Urothelium cell line (cell line): ENCODE measurements around the gene DHRS7B.
"Not testable (repeated sequence)": the region's sequence is repeated elsewhere in the genome, so short reads cannot be mapped to it uniquely, and the experiment has no call there.

Experiments used
- DNase-seq: peaks from one replicate; pipeline ENCODE4 v3.0.0; 2011; ENCODE audit warnings: low spot score, mixed read lengths
- FAIRE-seq: peaks from 2 replicates; lab custom pipeline; 2011; peaks lifted over from hg19 to GRCh38; lab: Jason Lieb, UNC

DHRS7B gene

DNA sequence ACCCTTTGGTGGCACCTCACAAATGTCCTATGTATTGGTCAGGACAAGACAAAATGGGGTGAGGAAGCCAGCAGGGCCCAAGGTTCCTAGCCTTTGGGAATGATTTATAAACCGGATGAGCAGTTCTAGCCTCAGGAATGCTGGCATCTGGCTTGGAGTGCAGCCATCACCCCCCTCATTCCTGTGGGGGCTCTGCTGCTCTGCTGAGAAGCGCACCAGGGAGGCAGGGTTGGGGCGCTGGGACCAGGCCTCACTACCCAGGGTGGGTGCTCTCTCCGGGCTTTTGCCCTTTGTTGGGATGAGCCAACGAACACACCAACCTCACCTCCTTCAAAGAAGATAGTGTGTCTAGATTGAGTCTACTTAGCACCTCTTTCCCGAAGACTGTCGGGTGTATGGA, 47.9 kb downstream of the DHRS7B start:
- no peak for DNase-seq
- no peak for FAIRE-seq

DNA sequence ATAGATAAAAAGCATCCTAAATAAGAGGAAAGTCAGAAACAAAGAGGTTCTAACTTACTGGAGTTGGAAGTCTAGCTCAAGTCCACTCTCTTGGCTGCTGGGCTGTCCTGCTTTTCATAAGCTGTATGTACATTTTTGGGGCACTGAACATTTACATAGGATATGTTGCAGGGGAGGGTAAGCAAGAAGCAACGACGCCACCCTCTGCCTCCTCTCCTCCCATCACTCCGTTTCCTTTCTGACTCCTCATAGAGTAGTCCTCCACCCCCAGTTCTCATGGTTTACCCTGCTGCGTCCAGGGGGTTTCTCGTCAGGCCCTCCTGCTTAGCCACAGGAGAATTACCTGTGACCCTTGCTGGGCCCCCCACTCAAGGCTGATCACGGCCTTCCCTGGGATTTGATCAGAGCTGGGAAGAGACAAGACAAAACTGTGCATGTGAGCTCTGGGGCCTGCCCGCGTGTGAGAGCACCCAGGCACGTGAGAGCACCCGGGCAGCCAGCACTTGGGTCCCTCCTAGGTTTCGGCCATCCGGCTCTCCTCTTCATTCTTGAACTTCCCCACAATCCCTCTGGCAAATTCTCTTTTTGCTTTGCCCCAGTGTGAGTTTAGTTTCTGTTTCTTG, 50.1 kb downstream of the DHRS7B start:
- FAIRE-seq (no peak), DNase-seq (no peak)

DNA sequence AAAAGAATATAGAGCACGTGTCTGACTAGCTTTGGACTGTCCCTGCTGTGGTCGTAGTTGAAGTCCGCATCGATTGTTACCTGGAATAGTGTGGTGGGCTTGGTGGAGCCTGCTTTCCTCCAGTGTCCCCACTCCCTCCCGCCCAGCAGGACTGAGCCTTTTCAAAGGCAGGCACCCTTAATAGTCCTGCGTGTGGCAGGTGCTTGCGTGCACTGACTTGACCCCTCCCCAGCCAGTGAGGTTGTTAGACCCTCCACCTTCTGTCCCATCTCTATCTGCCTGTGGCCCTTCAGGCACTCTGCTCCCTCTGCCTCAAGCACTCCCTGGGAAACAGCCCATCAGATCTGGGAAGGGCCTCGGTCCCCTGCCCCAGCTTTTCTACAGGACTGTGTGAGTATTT, 50.6 kb downstream of the DHRS7B start:
- FAIRE-seq (no peak), DNase-seq (no peak)

DNA sequence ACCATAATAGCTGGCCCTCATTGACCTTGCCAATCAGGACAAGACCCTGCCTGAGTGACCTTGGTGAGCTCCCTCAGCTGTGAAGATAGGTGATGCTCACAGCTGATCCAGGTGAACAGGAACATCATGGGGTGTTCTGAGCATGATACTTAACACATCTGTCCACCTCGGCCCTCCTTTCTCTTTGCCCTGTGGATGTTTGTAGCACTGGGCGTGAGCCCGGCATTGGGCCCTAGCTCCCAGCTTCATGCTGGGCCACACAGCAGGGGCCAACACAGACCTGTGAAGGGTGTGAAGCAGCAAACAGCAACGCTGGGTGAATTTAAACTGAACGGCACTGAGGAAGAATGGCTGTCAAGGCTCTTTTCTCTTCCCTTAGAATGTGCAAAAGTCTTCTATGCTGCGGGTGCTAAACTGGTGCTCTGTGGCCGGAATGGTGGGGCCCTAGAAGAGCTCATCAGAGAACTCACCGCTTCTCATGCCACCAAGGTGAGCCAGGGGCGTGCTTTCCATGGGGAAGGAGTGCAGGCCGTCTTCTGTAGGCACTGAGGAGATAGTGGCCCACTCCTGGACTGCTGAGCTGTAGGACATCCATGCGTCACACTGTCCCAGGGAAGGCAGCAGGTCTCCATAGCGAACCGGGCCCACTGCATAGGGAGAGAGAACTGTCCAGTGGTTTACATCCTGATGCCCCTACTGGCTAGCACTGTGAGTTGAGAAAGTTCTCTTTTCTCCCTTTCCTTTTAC, 51.3 kb downstream of the DHRS7B start:
- DNase-seq = no peak
- no peak for FAIRE-seq

DNA sequence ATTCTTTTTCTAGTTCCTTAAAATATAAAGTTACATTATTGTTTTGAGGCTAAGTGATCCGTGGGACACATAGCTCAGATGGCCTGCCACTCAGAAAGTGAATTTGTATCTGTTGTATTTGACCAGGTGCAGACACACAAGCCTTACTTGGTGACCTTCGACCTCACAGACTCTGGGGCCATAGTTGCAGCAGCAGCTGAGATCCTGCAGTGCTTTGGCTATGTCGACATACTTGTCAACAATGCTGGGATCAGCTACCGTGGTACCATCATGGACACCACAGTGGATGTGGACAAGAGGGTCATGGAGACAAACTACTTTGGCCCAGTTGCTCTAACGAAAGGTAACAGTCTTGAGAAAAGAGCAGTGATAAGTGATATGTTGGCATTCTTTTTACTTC, 56.7 kb downstream of the DHRS7B start:
- DNase-seq = no peak
- FAIRE-seq = no peak

DNA sequence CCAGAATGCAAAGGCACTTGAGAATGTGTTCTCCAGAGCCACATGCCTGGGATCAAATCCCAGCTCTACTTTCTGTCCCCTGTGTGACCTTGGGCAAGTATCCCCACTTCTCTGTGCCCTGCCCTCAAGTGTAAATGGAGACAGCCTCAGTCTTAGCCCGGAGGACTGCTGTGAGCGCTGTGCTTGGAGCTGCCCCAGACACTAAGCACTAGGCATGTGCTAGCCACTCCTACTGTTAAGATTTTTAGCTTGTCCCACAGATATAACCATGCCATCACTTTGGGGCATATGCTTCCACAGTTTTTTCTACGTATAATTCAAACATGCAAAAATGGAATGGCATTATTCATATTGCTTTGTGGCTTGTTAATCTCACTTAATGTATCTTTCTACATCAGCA, 57.8 kb downstream of the DHRS7B start:
- no peak for FAIRE-seq
- DNase-seq = no peak

GRCh38 chr17:21185061-21185460, 58.3 kb downstream of the DHRS7B start:
- DNase-seq = no peak
- no peak for FAIRE-seq

DNA sequence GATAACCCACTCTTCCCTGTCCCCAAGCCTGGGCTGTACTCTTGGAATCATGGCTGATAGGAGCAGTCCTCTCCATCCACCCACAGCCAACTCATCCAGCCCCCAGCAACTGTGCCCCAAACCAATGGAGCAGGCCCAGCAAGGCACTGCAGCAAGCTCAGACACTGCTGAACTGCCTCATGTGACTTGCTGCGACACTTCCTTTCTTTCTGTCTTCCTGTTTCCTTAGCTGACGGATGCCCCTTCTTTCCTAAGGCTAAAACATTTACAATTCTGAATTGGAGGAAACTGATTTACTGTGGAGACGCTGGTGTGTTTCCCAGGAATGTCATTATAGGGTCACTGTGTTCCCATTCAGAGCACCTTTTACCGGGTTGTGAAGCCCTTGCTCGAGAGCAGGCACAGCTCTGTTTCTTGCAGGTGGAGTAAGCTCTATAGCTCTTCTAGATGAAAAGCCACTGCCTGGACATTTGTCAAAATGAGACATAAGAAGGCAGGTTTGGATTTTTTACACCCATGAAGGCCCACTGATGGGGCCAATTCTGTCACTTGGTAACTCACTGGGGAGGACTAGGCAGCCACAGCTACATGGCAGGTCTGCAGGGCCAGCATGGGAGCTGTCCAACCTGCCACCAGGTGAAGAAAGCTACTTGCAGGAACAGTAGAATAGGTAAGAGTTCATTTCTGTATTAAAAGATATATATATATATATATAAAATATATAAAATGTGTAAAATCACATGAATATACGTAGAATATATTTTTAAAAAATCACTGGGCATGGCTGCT, 59.8 kb downstream of the DHRS7B start:
- DNase-seq (no peak), FAIRE-seq (no peak)

- FAIRE-seq = no peak
- no peak for DNase-seq
These were observed 62.6 kb downstream of the DHRS7B start for GRCh38 chr17:21189361-21189760.

DNA sequence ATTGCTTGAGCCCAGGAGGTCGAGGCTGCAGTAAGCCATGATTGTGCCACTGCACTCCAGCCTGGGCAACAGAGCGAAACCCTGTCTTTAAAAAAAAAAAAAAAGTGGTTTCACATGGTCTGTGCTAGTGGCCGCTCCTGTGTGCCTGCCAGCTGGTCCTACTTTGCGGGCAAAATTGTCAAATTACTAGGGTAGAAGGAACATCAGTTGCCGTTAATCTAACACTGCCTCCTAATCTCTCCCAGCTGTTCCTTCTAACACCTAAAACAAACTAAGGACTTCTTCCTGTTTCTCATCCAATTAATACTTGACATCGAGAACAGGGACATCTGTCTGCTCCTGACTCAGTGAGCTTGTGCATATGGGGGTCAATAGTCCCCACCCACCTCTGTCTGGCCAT, 63.3 kb downstream of the DHRS7B start:
- FAIRE-seq (no peak), DNase-seq (no peak)

DNA sequence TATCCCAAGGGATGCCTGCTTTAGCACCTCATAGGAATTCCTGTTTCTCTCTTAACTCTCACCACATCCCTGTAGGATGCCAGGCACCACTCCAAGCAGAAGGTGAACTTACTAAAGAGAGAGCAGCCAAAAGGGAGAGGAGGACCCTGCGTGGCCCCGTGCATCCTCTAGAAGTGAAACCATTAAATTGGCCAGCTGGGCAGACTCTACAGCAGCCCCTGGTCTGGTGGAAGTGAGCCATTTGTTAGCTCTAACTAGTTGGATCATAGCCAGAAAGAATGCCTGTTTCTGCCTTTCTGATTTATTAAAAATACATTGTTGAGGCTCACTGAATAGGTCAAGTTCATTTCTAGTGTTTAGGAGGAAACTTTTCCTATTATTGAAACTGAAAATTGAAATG, 64.9 kb downstream of the DHRS7B start:
- DNase-seq (no peak), FAIRE-seq (no peak)

DNA sequence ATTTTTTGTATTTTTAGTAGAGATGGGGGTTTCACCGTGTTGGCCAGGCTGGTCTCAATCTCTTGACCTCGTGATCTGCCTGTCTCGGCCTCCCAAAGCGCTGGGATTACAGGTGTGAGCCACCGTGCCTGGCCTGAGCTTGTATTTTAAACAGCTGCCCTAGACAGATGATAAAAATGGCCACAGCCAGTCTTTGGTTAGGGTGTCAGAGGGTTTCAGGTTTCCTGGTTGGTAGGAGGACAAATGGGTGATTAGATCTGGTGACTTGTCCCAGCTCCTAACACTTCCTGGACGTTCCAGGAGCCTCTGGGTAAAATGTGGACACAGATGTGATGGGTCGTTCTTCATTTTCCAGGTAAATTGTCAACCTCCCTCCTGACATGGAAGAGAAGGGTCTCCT, 65.7 kb downstream of the DHRS7B start:
- FAIRE-seq, DNase-seq: not testable (repeated sequence)

DNA sequence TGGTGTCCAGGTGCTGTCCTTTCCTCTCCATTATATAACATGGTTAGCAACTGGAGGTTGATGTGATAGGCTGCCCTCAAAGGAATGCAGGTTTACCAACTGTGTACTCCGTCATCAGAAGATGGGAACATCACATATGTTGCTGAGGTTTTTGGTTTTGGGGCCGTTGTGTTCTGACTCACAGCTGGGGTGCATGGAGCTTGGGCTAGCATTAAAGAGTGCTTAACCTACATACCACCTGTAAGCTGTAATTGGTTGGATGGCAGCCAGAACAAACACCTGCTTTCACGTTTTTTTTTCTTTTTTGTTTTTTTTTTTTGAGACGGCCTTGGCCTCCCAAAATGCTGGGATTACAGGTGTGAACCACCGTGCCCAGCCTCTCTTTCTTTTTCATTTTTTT, 66.3 kb downstream of the DHRS7B start:
- FAIRE-seq = no peak
- DNase-seq = no peak

- DNase-seq (no peak), FAIRE-seq (no peak)
These were observed 67.5 kb downstream of the DHRS7B start for GRCh38 chr17:21194226-21194625.

GRCh38 chr17:21194703-21195102, 67.9 kb downstream of the DHRS7B start:
- no peak for FAIRE-seq
- no peak for DNase-seq

DNA sequence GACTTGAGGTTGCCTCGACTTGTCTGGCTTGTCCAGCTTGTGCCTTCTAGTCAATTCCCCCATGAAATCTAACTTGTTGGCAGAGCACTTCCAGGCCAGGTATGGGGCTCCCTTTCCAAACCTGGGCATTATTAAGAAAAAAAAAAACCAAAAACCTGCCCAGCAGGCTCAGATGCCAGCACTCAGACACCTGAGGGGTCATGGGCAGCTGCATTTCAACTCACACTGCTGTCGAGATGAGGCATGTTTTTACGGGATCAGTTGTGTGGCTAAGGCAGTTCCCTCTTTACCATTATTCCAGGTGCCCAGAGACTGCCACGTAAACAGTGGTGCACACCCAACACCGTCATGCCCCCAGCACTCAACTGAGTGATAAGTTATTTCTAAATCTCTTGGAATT, 69.4 kb downstream of the DHRS7B start:
- DNase-seq (no peak), FAIRE-seq (no peak)

DNA sequence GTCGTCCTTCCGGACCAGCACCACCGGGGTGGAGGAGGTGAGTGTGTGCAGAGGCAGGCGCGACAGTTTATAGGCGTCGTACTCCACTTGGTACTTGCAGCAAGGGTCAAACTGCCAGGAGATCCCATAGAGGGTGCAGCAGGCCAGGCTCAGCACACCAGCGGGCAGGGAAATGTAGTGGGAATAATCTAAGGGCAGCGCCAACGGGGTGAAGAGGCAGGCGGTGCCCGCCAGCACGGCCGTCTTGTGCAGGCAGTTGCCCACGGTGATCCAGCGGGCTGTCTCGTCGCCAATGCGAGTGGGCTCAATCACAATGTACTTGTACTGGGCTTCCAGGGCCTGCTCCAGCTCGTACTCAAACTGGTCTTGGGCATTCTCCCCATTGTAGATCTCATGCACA, 71.6 kb downstream of the DHRS7B start:
- FAIRE-seq (no peak), DNase-seq (no peak)

DNA sequence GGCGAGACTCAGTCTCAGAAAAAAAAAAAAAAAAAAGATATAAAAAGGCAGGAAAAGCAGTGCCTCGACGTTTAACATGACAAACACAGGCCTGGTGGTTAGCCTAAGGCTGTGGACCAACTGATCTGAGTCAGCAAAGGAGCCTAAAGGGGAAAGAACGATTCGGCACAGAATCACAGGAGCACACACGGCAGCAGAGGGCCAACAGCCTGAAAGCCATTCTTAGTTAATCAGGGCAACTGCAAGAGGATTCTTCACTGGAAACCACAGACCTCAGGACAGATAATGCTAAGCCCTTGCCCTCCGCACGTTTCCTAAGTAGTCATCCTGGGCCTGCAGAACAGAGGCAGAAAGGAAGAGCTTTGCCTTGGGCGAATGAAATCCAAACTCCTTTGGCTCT, 72.5 kb downstream of the DHRS7B start:
- FAIRE-seq (no peak), DNase-seq (no peak)

- DNase-seq = no peak
- no peak for FAIRE-seq
These were observed 73.1 kb downstream of the DHRS7B start for GRCh38 chr17:21199856-21200255.

DNA sequence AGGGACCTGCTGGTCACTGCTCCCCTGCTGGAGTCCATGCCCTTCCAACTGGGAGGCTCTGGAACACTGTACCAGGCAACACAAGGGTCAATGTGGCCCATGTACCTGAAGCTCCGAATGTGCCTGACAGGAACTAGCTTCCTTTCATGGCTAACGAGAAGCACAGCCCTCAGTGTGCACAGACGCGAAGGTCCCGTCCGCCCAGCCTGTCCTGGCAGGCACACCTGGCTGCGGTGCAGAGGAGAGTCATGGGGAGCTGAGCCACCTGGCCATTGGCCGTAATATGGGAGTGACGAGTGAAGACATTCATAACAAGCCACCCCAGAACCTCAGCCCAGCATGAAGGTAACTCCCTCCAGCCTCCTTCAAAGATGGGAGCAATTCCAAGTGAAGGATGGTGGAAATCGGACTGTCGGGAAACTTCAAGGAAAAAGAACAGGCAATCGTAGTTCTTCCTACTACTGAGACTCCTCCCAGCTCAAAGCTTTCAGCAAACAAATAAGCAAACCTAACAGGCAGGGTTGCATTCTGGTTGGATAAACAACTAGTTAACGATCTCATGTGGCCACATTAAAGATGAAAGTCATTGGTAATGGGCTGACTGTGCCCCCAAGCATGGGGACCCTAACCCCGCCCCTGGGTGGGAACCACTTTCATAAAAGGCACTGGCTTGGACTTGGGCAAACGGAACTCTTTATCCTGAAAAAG, 74.0 kb downstream of the DHRS7B start:
- FAIRE-seq (peak; percentile 5), DNase-seq (no peak)

DNA sequence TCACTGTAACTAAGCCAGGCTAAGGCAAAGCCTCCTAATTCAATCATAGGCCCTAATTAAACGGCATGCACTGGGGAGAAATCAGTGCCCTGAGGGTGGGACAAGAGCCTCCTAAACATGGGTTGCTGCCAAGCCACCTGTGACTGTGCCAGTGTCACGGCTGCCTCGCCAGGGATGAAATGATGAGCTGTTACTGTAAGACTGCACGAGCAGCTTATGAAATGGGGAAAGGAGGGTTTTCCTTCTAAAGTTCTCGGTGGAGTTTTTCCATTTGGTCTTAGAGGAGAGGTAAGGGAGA, 74.5 kb downstream of the DHRS7B start:
- DNase-seq (no peak), FAIRE-seq (no peak)

DNA sequence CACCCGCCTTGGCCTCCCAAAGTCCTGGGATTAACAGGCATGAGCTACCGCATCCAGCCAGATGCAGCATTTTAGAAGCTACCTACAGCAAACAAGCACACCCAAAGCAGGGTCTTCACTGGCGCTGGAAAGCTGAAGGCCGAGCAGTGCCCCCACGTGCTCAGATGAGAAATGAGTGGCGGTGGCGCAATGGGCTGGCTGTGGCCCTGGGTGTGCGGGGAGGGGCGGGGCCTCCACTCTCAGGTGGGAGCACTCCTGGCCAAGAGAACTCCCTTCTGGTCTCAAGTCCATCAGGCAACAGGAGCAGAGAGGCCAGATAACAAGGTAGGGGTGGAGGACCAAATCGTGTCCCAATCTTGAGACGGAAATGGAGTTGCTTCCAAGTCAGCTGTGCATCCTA, 75.1 kb downstream of the DHRS7B start:
- no peak for FAIRE-seq
- no peak for DNase-seq
